ENCODE data around the gene GSTM1. TPM values are rescaled to one million over a fixed set of nuclear protein-coding genes. Genes with fewer than 3 reads are reported as not detected.
"Not testable (repeated sequence)": the region's sequence is repeated elsewhere in the genome, so short reads cannot be mapped to it uniquely, and the experiment has no call there.

Gene GSTM1
- total and polyA plus RNA-seq, 2 donors (not counting 3 experiments of a cell fraction or from before 2014, with no cell fraction given): 35.5 TPM; not detected in 1

DNA sequence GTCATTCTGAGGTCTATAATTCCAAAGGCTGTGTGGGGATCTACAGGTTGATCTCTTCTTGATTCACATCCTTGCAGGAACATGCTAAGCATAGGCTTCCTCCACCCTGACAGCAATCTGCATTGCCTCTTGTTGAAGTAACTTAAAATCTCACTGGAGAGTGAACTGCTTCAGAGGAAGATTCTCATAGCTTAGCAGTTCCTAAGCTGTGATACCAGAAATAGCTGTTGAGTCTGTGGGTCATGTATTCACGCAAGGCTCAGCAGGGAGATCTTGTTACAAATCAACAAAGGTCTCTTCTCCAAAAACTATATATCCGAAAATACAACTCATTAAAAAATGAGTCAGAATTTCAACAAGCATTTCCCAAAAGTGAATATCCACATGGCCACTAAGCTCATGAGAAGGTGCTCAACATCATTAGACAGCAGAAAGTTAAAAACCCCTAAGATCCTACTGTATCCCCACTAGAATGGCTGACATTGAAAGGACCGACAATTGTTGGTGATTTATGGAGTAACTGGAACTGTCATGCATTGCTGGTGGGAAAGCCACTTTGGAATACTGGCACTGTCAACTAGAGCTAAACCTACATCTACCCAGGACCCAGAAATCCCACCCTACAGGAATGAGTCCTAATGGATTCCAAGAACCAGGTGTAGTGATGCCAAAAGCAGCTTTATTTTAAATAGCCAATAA is 10.8 kb upstream of the GSTM1 start:
- DNase-seq (ENCODE audit: low read depth, low spot score): peak; percentile 0
- FAIRE-seq; H2AFZ ChIP-seq (ENCODE audit: low read depth, low read length); POLR2A ChIA-PET; H3K9me3 ChIP-seq (replicated peaks; ENCODE audit: control insufficient read depth, insufficient read depth, low read length); H3K27ac ChIP-seq (ENCODE audit: insufficient read depth, low read depth, low read length); H3K79me2 ChIP-seq (ENCODE audit: control insufficient read depth, insufficient read depth, low read length); BruUV-seq (replicated peaks); H3K4me2 ChIP-seq (ENCODE audit: insufficient read depth, low read length); CTCF ChIA-PET; H3K4me1 ChIP-seq (ENCODE audit: control insufficient read depth, extremely low read depth, insufficient read depth, low read length); dilution Hi-C loops (cut with MboI; ENCODE audit: extremely low pct_ligation_motif_present, low sequenced_read_pairs); H4K20me1 ChIP-seq (replicated peaks; ENCODE audit: control insufficient read depth, extremely low read depth, insufficient read depth, low read length); H3K4me3 ChIP-seq (replicated peaks in 1 of 3; ENCODE audit: insufficient read depth in 1 of 3, low read depth in 1 of 3, low read length in 3 of 3); H3K36me3 ChIP-seq (ENCODE audit: control insufficient read depth in 2 of 2, extremely low read depth in 1 of 2, insufficient read depth in 2 of 2, low read length in 2 of 2); H3K9ac ChIP-seq (replicated peaks; ENCODE audit: extremely low read depth, insufficient read depth, low read length); intact Hi-C loops (cut with micrococcal nuclease); H3K27me3 ChIP-seq (ENCODE audit: control insufficient read depth in 2 of 2, insufficient read depth in 2 of 2, low read length in 2 of 2); H3K9me1 ChIP-seq (replicated peaks; ENCODE audit: control insufficient read depth, extremely low read depth, insufficient read depth, low read length): not testable (repeated sequence)

DNA sequence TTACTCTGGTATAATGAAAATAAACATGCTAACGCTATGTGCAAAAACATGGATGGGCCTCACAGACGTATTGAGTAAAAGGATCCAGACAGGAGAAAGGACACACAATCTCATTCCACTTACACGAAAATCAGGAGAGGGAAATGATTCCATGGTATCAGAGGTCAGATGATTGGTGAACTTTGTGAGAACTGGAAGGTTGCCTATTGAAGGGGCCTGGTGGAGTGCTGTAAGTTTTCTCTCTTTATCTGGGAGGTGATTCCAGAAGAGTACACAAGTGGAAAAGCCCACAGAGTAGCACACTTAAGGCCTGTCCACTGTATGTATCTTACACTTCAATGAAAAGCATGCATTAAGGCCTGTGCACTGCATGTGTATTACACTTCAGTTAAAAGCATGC is 10.2 kb upstream of the GSTM1 start:
- FAIRE-seq (no peak), DNase-seq (ENCODE audit: low read depth, low spot score) (peak; percentile 0)
- TF ChIP-seq, protein P1, sequence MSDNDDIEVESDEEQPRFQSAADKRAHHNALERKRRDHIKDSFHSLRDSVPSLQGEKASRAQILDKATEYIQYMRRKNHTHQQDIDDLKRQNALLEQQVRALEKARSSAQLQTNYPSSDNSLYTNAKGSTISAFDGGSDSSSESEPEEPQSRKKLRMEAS (IDR thresholded peaks at IDR 0.05; ENCODE audit: insufficient read depth, insufficient read length): no peak
- TF ChIP-seq POLR2AphosphoS5 (IDR thresholded peaks at IDR 0.05; ENCODE audit: insufficient read depth, low read depth, low read length) (no peak), MYC (IDR thresholded peaks at IDR 0.05; ENCODE audit: low read depth, low read length) (no peak), POLR2A (IDR thresholded peaks at IDR 0.05; ENCODE audit: low read depth, low read length) (no peak), FOS (IDR thresholded peaks at IDR 0.05; ENCODE audit: borderline replicate concordance, insufficient read depth, low read length) (no peak), GATA2 (IDR thresholded peaks at IDR 0.05; ENCODE audit: insufficient read depth, insufficient read length, low read depth, low read length) (no peak), JUN (IDR thresholded peaks at IDR 0.05; ENCODE audit: borderline replicate concordance, insufficient read depth, insufficient read length, low read depth) (no peak), EZH2 (IDR thresholded peaks at IDR 0.05; ENCODE audit: borderline replicate concordance, low read depth, low read length, severe bottlenecking) (no peak)
- TF ChIP-seq, protein P2, sequence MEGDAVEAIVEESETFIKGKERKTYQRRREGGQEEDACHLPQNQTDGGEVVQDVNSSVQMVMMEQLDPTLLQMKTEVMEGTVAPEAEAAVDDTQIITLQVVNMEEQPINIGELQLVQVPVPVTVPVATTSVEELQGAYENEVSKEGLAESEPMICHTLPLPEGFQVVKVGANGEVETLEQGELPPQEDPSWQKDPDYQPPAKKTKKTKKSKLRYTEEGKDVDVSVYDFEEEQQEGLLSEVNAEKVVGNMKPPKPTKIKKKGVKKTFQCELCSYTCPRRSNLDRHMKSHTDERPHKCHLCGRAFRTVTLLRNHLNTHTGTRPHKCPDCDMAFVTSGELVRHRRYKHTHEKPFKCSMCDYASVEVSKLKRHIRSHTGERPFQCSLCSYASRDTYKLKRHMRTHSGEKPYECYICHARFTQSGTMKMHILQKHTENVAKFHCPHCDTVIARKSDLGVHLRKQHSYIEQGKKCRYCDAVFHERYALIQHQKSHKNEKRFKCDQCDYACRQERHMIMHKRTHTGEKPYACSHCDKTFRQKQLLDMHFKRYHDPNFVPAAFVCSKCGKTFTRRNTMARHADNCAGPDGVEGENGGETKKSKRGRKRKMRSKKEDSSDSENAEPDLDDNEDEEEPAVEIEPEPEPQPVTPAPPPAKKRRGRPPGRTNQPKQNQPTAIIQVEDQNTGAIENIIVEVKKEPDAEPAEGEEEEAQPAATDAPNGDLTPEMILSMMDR (IDR thresholded peaks at IDR 0.05; ENCODE audit: extremely low read depth in 1 of 2, insufficient read depth in 1 of 2, low read depth in 1 of 2, low read length in 2 of 2): no peak
- Histone ChIP-seq H3K4me1 (ENCODE audit: control insufficient read depth, extremely low read depth, insufficient read depth, low read length) (no peaks in the 10 kb centered on the region), H3K4me3 (replicated peaks in 1 of 3; ENCODE audit: insufficient read depth in 1 of 3, low read depth in 1 of 3, low read length in 3 of 3) (no peak overlapping the region), H3K4me2 (ENCODE audit: insufficient read depth, low read length) (no peak overlapping the region), H3K27ac (ENCODE audit: insufficient read depth, low read depth, low read length) (no peak overlapping the region), H4K20me1 (replicated peaks; ENCODE audit: control insufficient read depth, extremely low read depth, insufficient read depth, low read length) (no peaks in the 10 kb centered on the region), H3K9me3 (replicated peaks; ENCODE audit: control insufficient read depth, insufficient read depth, low read length) (no peaks in the 10 kb centered on the region), H3K9me1 (replicated peaks; ENCODE audit: control insufficient read depth, extremely low read depth, insufficient read depth, low read length) (no peaks in the 10 kb centered on the region), H3K79me2 (ENCODE audit: control insufficient read depth, insufficient read depth, low read length) (no peaks in the 10 kb centered on the region), H2AFZ (ENCODE audit: low read depth, low read length) (no peak overlapping the region), H3K36me3 (ENCODE audit: control insufficient read depth in 2 of 2, extremely low read depth in 1 of 2, insufficient read depth in 2 of 2, low read length in 2 of 2) (no peaks in the 10 kb centered on the region), H3K27me3 (ENCODE audit: control insufficient read depth in 2 of 2, insufficient read depth in 2 of 2, low read length in 2 of 2) (no peaks in the 10 kb centered on the region), H3K9ac (replicated peaks; ENCODE audit: extremely low read depth, insufficient read depth, low read length) (no peak overlapping the region)
- CTCF ChIA-PET: no interaction called here
- intact Hi-C loops (cut with micrococcal nuclease) (no loop called here), dilution Hi-C loops (cut with MboI; ENCODE audit: extremely low pct_ligation_motif_present, low sequenced_read_pairs) (no loop called here)
- no TSS peak for BruUV-seq (replicated peaks)
- POLR2A ChIA-PET: no interaction called here

DNA sequence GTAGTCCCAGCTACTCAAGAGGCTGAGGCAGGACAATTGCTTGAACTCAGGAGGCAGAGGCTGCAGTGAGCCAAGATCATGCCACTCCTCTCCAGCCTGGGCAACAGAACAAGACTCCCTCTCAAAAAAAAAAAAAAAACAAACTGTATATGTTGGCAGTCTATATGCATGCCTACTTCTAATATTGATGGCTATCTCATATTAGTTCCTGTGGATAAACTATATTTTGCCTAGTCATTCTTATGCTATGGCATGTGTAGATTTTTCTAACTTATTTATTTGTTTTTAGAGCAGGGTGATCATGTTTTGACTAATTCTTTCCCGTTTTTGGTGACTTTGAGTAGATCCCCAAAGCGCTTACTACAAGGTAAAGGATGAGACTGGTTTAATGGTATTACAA is 9.0 kb upstream of the GSTM1 start:
- H2AFZ ChIP-seq (ENCODE audit: low read depth, low read length); intact Hi-C loops (cut with micrococcal nuclease); POLR2A ChIA-PET; H3K79me2 ChIP-seq (ENCODE audit: control insufficient read depth, insufficient read depth, low read length); H3K4me2 ChIP-seq (ENCODE audit: insufficient read depth, low read length); H3K9me1 ChIP-seq (replicated peaks; ENCODE audit: control insufficient read depth, extremely low read depth, insufficient read depth, low read length); H4K20me1 ChIP-seq (replicated peaks; ENCODE audit: control insufficient read depth, extremely low read depth, insufficient read depth, low read length); H3K36me3 ChIP-seq (ENCODE audit: control insufficient read depth in 2 of 2, extremely low read depth in 1 of 2, insufficient read depth in 2 of 2, low read length in 2 of 2); H3K27ac ChIP-seq (ENCODE audit: insufficient read depth, low read depth, low read length); H3K9me3 ChIP-seq (replicated peaks; ENCODE audit: control insufficient read depth, insufficient read depth, low read length); BruUV-seq (replicated peaks); DNase-seq (ENCODE audit: low read depth, low spot score); CTCF ChIA-PET; H3K4me1 ChIP-seq (ENCODE audit: control insufficient read depth, extremely low read depth, insufficient read depth, low read length); H3K9ac ChIP-seq (replicated peaks; ENCODE audit: extremely low read depth, insufficient read depth, low read length); H3K27me3 ChIP-seq (ENCODE audit: control insufficient read depth in 2 of 2, insufficient read depth in 2 of 2, low read length in 2 of 2); FAIRE-seq; dilution Hi-C loops (cut with MboI; ENCODE audit: extremely low pct_ligation_motif_present, low sequenced_read_pairs); H3K4me3 ChIP-seq (replicated peaks in 1 of 3; ENCODE audit: insufficient read depth in 1 of 3, low read depth in 1 of 3, low read length in 3 of 3): not testable (repeated sequence)

Measured in endothelial cell of umbilical vein (primary cell).